HEK293 (cell line): Measurements from ENCODE around the gene OBSCN.
A peak's percentile ranks its signal among the peaks of the same experiment; 100 is the strongest.

Experiments
- FEZF1 ChIP-seq: fragments of 450-650 bp; formaldehyde crosslinking; IDR thresholded peaks from 2 replicates; pipeline ENCODE4 v1.5.1; 2016; ENCODE audit warnings: missing biosample characterization, missing genetic modification characterization
- GLI4 ChIP-seq: fragments of 450-650 bp; formaldehyde crosslinking; IDR thresholded peaks from 2 replicates; pipeline ENCODE4 v1.5.1; 2016; ENCODE audit warnings: missing biosample characterization, missing genetic modification characterization
- HOXC10 ChIP-seq: sonication (generic); formaldehyde crosslinking; IDR thresholded peaks from 2 replicates; pipeline ENCODE4 v1.8.1; 2023; ENCODE audit warnings: mild to moderate bottlenecking, missing genetic modification reagents
- INSM2 ChIP-seq: fragments of 450-650 bp; formaldehyde crosslinking; IDR thresholded peaks from 2 replicates; pipeline ENCODE4 v1.5.1; 2016; ENCODE audit warnings: missing biosample characterization, missing genetic modification characterization
- KLF7 ChIP-seq: fragments of 450-650 bp; formaldehyde crosslinking; IDR thresholded peaks from 2 replicates; pipeline ENCODE4 v1.5.1; 2016; ENCODE audit warnings: missing biosample characterization, missing genetic modification characterization, borderline replicate concordance
- KLF9 ChIP-seq: fragments of 450-650 bp; formaldehyde crosslinking; IDR thresholded peaks from 2 replicates; pipeline ENCODE4 v1.5.1; 2016; ENCODE audit warnings: missing biosample characterization, missing genetic modification characterization, low read depth
- YY2 ChIP-seq: fragments of 450-650 bp; formaldehyde crosslinking; IDR thresholded peaks from 2 replicates; pipeline ENCODE4 v1.5.1; 2016; ENCODE audit warnings: missing biosample characterization, missing genetic modification characterization
- ZBTB7A ChIP-seq: fragments of 450-650 bp; formaldehyde crosslinking; IDR thresholded peaks from 2 replicates; pipeline ENCODE4 v1.5.1; 2016; ENCODE audit warnings: low read depth, missing biosample characterization, missing genetic modification characterization
- ZEB2 ChIP-seq: fragments of 450-650 bp; formaldehyde crosslinking; IDR thresholded peaks from 2 replicates; pipeline ENCODE4 v1.5.1; 2016; ENCODE audit warnings: missing biosample characterization, missing genetic modification characterization
- ZFHX2 ChIP-seq: fragments of 450-650 bp; formaldehyde crosslinking; conservative IDR thresholded peaks from 2 replicates; pipeline ENCODE4 v1.5.1; 2016; ENCODE audit warnings: missing biosample characterization, missing genetic modification characterization
- ZNF112 ChIP-seq: fragments of 450-650 bp; formaldehyde crosslinking; IDR thresholded peaks from 2 replicates; pipeline ENCODE4 v1.5.0; 2017; ENCODE audit warnings: missing biosample characterization, missing genetic modification characterization
- ZNF138 ChIP-seq: fragments of 450-650 bp; formaldehyde crosslinking; IDR thresholded peaks from 2 replicates; pipeline ENCODE4 v1.5.1; 2016; ENCODE audit warnings: missing biosample characterization, missing genetic modification characterization, borderline replicate concordance
- ZNF221 ChIP-seq: fragments of 450-650 bp; formaldehyde crosslinking; IDR thresholded peaks from 2 replicates; pipeline ENCODE4 v1.5.1; 2017; ENCODE audit warnings: missing biosample characterization, missing genetic modification characterization, borderline replicate concordance
- ZNF24 ChIP-seq: fragments of 450-650 bp; formaldehyde crosslinking; IDR thresholded peaks from 2 replicates; pipeline ENCODE4 v1.5.1; 2016; ENCODE audit warnings: missing biosample characterization, missing genetic modification characterization
- ZNF248 ChIP-seq: fragments of 450-650 bp; formaldehyde crosslinking; IDR thresholded peaks from 2 replicates; pipeline ENCODE4 v1.5.1; 2017; ENCODE audit warnings: missing biosample characterization, missing genetic modification characterization
- ZNF280D ChIP-seq: fragments of 450-650 bp; formaldehyde crosslinking; IDR thresholded peaks from 2 replicates; pipeline ENCODE4 v1.5.1; 2016; ENCODE audit warnings: missing biosample characterization, missing genetic modification characterization
- ZNF324 ChIP-seq: fragments of 450-650 bp; formaldehyde crosslinking; IDR thresholded peaks from 2 replicates; pipeline ENCODE4 v1.5.1; 2016; ENCODE audit warnings: missing biosample characterization, missing genetic modification characterization
- ZNF350 ChIP-seq: fragments of 450-650 bp; formaldehyde crosslinking; IDR thresholded peaks from 2 replicates; pipeline ENCODE4 v1.5.0; 2017; ENCODE audit warnings: missing biosample characterization, mild to moderate bottlenecking, missing genetic modification characterization
- ZNF37A ChIP-seq: fragments of 450-650 bp; IDR thresholded peaks from 2 replicates; pipeline ENCODE4 v1.5.1; 2018; ENCODE audit warnings: missing biosample characterization, missing genetic modification characterization
- ZNF391 ChIP-seq: fragments of 450-650 bp; formaldehyde crosslinking; IDR thresholded peaks from 2 replicates; pipeline ENCODE4 v1.5.1; 2016; ENCODE audit warnings: low read depth, missing biosample characterization, missing genetic modification characterization, borderline replicate concordance
- ZNF555 ChIP-seq: fragments of 450-650 bp; formaldehyde crosslinking; conservative IDR thresholded peaks from 2 replicates; pipeline ENCODE4 v1.5.1; 2017; ENCODE audit warnings: missing biosample characterization, mild to moderate bottlenecking, missing genetic modification characterization, inconsistent platforms
- ZNF571 ChIP-seq: fragments of 450-650 bp; formaldehyde crosslinking; IDR thresholded peaks from 2 replicates; pipeline ENCODE4 v1.5.0; 2017; ENCODE audit warnings: missing biosample characterization, missing genetic modification characterization
- ZNF596 ChIP-seq: fragments of 450-650 bp; IDR thresholded peaks from 2 replicates; pipeline ENCODE4 v1.5.0; 2018; ENCODE audit warnings: missing biosample characterization, mild to moderate bottlenecking, missing genetic modification characterization, moderate library complexity
- ZNF600 ChIP-seq: fragments of 450-650 bp; formaldehyde crosslinking; IDR thresholded peaks from 2 replicates; pipeline ENCODE4 v1.5.1; 2016; ENCODE audit warnings: missing biosample characterization, missing genetic modification characterization
- ZNF610 ChIP-seq: fragments of 450-650 bp; formaldehyde crosslinking; IDR thresholded peaks from 2 replicates; pipeline ENCODE4 v1.5.1; 2016; ENCODE audit warnings: missing biosample characterization, missing genetic modification characterization, borderline replicate concordance
- ZNF624 ChIP-seq: fragments of 450-650 bp; formaldehyde crosslinking; IDR thresholded peaks from 2 replicates; pipeline ENCODE4 v1.5.1; 2017; ENCODE audit warnings: missing biosample characterization, missing genetic modification characterization
- ZNF626 ChIP-seq: fragments of 450-650 bp; sonication (Bioruptor Pico); formaldehyde crosslinking; IDR thresholded peaks from 2 replicates; pipeline ENCODE4 v1.5.1; 2018; ENCODE audit warnings: missing biosample characterization, missing genetic modification characterization, inconsistent platforms
- ZNF629 ChIP-seq: fragments of 450-650 bp; formaldehyde crosslinking; IDR thresholded peaks from 2 replicates; pipeline ENCODE4 v1.5.1; 2017; ENCODE audit warnings: missing biosample characterization, missing genetic modification characterization
- ZNF776 ChIP-seq: fragments of 450-650 bp; formaldehyde crosslinking; IDR thresholded peaks from 2 replicates; pipeline ENCODE4 v1.5.0; 2017; ENCODE audit warnings: missing biosample characterization, missing genetic modification characterization, borderline replicate concordance
- ZSCAN4 ChIP-seq: fragments of 450-650 bp; formaldehyde crosslinking; IDR thresholded peaks from 2 replicates; pipeline ENCODE4 v1.5.1; 2017; ENCODE audit warnings: missing biosample characterization, missing genetic modification characterization
- TF ChIP-seq, protein P1 (sequence below): fragments of 450-650 bp; formaldehyde crosslinking; IDR thresholded peaks from 2 replicates; pipeline ENCODE4 v1.5.1; 2016; ENCODE audit warnings: missing biosample characterization, missing genetic modification characterization
- TF ChIP-seq, protein P2 (sequence below): fragments of 450-650 bp; formaldehyde crosslinking; IDR thresholded peaks from 2 replicates; pipeline ENCODE4 v1.5.1; 2017; ENCODE audit warnings: missing biosample characterization, missing genetic modification characterization

The OBSCN gene

GRCh38 chr1:228166170-228166936, 41.5 kb upstream of the OBSCN start (continued):
- TF ChIP-seq ZNF24 (tag by site-specific recombination) (0 out of 2 replicates have a peak, but pooled peaks have one; percentile 21), FEZF1 (no peak), ZNF626 (tag by site-specific recombination) (no peak), GLI4 (tag by site-specific recombination) (no peak), ZEB2 (tag by site-specific recombination) (peak; percentile 53; the same call in 1 of the 2 replicates), ZNF624 (tag by site-specific recombination) (no peak), ZNF596 (no peak), ZNF571 (tag by site-specific recombination) (no peak), KLF9 (tag by site-specific recombination) (no peak), INSM2 (tag by site-specific recombination) (no peak), ZNF37A (tag by site-specific recombination) (no peak), ZFHX2 (tag by site-specific recombination) (peak; percentile 43), ZNF600 (tag by site-specific recombination) (peak; percentile 71; the same call in 1 of the 2 replicates), ZNF112 (tag by site-specific recombination) (no peak), ZNF324 (no peak), ZNF280D (tag by site-specific recombination) (no peak), ZNF248 (tag by site-specific recombination) (no peak), ZNF138 (tag by site-specific recombination) (no peak), ZNF555 (tag by site-specific recombination) (no peak), ZNF776 (tag by site-specific recombination) (no peak), HOXC10 (CRISPR knock-in tag) (no peak), KLF7 (tag by site-specific recombination) (no peak), YY2 (tag by site-specific recombination) (no peak), ZNF610 (tag by site-specific recombination) (no peak), ZNF221 (no peak), ZNF391 (tag by site-specific recombination) (no peak), ZSCAN4 (tag by site-specific recombination) (no peak), ZNF350 (tag by site-specific recombination) (no peak), ZBTB7A (0 out of 2 replicates have a peak, but pooled peaks have one; percentile 21), ZNF629 (tag by site-specific recombination) (no peak; the same call in none of the 2 replicates)
- TF ChIP-seq, protein P1, sequence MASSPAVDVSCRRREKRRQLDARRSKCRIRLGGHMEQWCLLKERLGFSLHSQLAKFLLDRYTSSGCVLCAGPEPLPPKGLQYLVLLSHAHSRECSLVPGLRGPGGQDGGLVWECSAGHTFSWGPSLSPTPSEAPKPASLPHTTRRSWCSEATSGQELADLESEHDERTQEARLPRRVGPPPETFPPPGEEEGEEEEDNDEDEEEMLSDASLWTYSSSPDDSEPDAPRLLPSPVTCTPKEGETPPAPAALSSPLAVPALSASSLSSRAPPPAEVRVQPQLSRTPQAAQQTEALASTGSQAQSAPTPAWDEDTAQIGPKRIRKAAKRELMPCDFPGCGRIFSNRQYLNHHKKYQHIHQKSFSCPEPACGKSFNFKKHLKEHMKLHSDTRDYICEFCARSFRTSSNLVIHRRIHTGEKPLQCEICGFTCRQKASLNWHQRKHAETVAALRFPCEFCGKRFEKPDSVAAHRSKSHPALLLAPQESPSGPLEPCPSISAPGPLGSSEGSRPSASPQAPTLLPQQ (tag by site-specific recombination): no peak; the same call in 1 of the 2 replicates
- TF ChIP-seq, protein P2, sequence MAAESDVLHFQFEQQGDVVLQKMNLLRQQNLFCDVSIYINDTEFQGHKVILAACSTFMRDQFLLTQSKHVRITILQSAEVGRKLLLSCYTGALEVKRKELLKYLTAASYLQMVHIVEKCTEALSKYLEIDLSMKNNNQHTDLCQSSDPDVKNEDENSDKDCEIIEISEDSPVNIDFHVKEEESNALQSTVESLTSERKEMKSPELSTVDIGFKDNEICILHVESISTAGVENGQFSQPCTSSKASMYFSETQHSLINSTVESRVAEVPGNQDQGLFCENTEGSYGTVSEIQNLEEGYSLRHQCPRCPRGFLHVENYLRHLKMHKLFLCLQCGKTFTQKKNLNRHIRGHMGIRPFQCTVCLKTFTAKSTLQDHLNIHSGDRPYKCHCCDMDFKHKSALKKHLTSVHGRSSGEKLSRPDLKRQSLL (tag by site-specific recombination): peak; percentile 12; the same call in 1 of the 2 replicates
